Measurements from ENCODE around the gene MKS1. TPM values are rescaled to one million over a fixed set of nuclear protein-coding genes. Genes with fewer than 3 reads are reported as not detected.
A peak's percentile ranks its signal among the peaks of the same experiment; 100 is the strongest.

MKS1 gene
- total RNA-seq, 2 experiments from 2014 or later: 23.5 to 27.3 TPM

DNA sequence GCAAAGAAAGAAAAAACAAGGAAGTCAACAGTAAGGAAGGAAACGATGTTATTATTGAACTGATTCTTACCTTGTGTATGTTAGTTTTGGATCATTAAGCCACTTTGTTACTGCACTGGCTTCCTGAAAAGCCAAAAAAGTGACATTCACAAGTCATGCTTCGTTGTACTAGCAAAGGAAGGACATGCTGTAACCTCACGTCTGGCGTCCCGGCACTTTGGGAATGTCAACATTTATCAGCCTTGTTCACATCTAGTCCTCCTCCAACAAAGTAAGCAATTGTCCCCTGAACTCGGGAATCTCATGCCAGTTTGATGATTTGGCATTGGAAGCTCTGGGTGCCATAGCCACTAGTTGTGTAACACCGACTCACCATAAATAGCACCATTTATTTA lies 731 bp upstream of the MKS1 start:
- intact Hi-C loops (cut with micrococcal nuclease): loop anchor here (1.0 kb wide), 1 partner anchor 369 kb away; the partner anchor contains the start of gene MRPS23
- Mint-ChIP-seq H3K27ac (peak overlapping the region; percentile 93), H3K4me1 (ENCODE audit: low read depth) (peaks cover 27% of the 10 kb centered on the region), H3K27me3 (no peaks in the 10 kb centered on the region), H3K36me3 (peaks cover 2% of the 10 kb centered on the region), H3K4me3 (peak overlapping the region; percentile 95), H3K9me3 (no peaks in the 10 kb centered on the region)
- ChIA-PET POLR2A (interaction anchor here (1.2 to 1.6 kb wide), 4 partner anchors 30 to 412 kb away, joined by 3 to 9 read pairs (median 4); partner anchors contain the start of gene DYNLL2), CTCF (interaction anchor here (0.6 to 3.3 kb wide), 9 partner anchors 9 to 98 kb away, joined by 3 to 16 read pairs (median 4); no protein-coding TSS in a partner anchor)
- no peak for DNase-seq

GRCh38 chr17:58217766-58218165 lies 1.3 kb downstream of the MKS1 start:
- no peak for DNase-seq
- intact Hi-C loops (cut with micrococcal nuclease): no loop called here
- Mint-ChIP-seq H3K4me3 (peak overlapping the region; percentile 36), H3K4me1 (ENCODE audit: low read depth) (peaks cover 21% of the 10 kb centered on the region), H3K27me3 (no peaks in the 10 kb centered on the region), H3K9me3 (no peaks in the 10 kb centered on the region), H3K36me3 (peaks cover 3% of the 10 kb centered on the region), H3K27ac (peak overlapping the region; percentile 21)
- CTCF ChIA-PET: interaction anchor here (1.4 to 4.5 kb wide), 3 partner anchors 17 to 271 kb away, joined by 3 to 22 read pairs (median 4); partner anchors contain the start of gene HSF5
- POLR2A ChIA-PET: interaction anchor here (0.6 kb wide), 1 partner anchor 110 kb away, joined by 3 read pairs; no protein-coding TSS in a partner anchor

DNA sequence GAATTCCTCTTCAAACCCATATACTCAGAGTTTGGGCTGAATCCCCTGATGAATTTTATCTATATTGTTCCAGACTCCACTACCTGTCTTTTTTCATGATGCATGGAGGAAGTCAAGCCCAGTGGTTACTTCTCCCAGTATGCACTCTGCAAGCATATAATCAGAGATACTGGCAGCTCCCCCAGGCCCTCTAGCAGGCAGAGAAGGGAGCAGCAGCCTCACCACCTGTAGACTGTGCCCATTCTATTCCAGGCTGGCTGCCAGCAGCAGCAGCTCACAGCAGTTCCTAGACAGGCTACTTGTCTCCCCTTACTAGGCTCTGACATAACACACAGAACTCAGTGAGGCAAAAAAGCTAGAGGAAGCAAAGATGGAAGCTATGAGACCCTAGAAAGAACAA lies 3.4 kb downstream of the MKS1 start:
- H3K27me3 Mint-ChIP-seq: no peaks in the 10 kb centered on the region
- H3K4me3 Mint-ChIP-seq: no peak overlapping the region
- ChIA-PET CTCF (interaction anchor here (0.8 to 4.5 kb wide), 5 partner anchors 10 to 84 kb away, joined by 3 to 22 read pairs (median 7); no protein-coding TSS in a partner anchor), POLR2A (no interaction called here)
- peaks cover 21% of the 10 kb centered on the region for H3K4me1 Mint-ChIP-seq (ENCODE audit: low read depth)
- no peak for DNase-seq
- H3K27ac Mint-ChIP-seq: no peak overlapping the region
- H3K9me3 Mint-ChIP-seq: no peaks in the 10 kb centered on the region
- peaks cover 5% of the 10 kb centered on the region for H3K36me3 Mint-ChIP-seq
- intact Hi-C loops (cut with micrococcal nuclease): no loop called here

DNA sequence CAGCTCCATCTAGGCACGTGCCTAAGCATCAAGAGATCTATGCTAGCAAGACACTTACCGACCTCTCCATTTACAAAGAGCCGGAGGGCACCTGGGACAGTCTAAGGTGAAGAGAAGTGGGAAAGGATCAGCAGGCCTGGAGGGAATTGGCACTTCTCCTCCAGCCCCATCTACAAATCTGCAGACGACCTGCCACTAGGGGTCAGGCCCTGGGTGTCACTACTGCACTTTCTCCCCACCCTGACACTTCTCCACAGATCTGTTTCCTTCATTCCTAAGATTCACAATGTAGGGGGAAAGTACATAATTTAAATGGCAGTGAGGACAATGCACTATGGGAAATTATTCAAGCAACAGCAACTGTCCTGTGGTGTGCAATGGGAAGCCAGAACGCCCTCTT lies 8.1 kb downstream of the MKS1 start:
- no peak for DNase-seq
- no peaks in the 10 kb centered on the region for H3K4me1 Mint-ChIP-seq (ENCODE audit: low read depth)
- ChIA-PET POLR2A (no interaction called here), CTCF (interaction anchor here (0.5 to 4.3 kb wide), 3 partner anchors 10 to 46 kb away, joined by 3 to 23 read pairs (median 3); no protein-coding TSS in a partner anchor)
- no peak overlapping the region for H3K4me3 Mint-ChIP-seq
- no peaks in the 10 kb centered on the region for H3K9me3 Mint-ChIP-seq
- H3K36me3 Mint-ChIP-seq: peaks cover 15% of the 10 kb centered on the region
- intact Hi-C loops (cut with micrococcal nuclease): no loop called here
- no peaks in the 10 kb centered on the region for H3K27me3 Mint-ChIP-seq
- no peak overlapping the region for H3K27ac Mint-ChIP-seq

DNA sequence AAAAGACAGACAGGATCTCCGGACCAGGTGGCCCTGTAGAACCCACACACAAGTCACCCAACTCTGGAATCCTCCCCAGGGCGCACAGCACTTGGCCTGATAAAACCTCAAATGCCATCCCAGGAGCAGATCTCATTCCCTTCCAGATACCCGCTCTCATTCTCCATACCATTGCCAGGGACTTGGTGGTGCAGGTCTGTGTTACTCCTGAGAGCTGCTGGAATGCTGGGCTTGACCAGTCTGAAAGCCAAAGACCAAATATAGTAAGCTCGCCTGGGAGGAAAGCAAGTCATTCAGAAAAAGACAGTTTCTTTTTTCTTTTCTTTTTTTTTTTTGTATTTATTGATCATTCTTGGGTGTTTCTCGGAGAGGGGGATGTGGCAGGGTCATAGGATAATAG lies 10.7 kb downstream of the MKS1 start:
- ChIA-PET CTCF (interaction anchor here (1.9 kb wide), 1 partner anchor 11 kb away, joined by 6 read pairs; the partner anchor contains the start of gene MKS1), POLR2A (no interaction called here)
- Mint-ChIP-seq H3K27ac (no peak overlapping the region), H3K9me3 (no peaks in the 10 kb centered on the region), H3K4me1 (ENCODE audit: low read depth) (no peaks in the 10 kb centered on the region), H3K27me3 (no peaks in the 10 kb centered on the region), H3K36me3 (peaks cover 12% of the 10 kb centered on the region), H3K4me3 (no peak overlapping the region)
- no peak for DNase-seq
- intact Hi-C loops (cut with micrococcal nuclease): no loop called here

GRCh38 chr17:58207451-58207850 lies 11.6 kb downstream of the MKS1 start:
- no peak for DNase-seq
- no peak overlapping the region for H3K27ac Mint-ChIP-seq
- H3K4me1 Mint-ChIP-seq (ENCODE audit: low read depth): no peaks in the 10 kb centered on the region
- POLR2A ChIA-PET: no interaction called here
- peaks cover 12% of the 10 kb centered on the region for H3K36me3 Mint-ChIP-seq
- intact Hi-C loops (cut with micrococcal nuclease): no loop called here
- no peaks in the 10 kb centered on the region for H3K9me3 Mint-ChIP-seq
- H3K4me3 Mint-ChIP-seq: no peak overlapping the region
- CTCF ChIA-PET: no interaction called here
- no peaks in the 10 kb centered on the region for H3K27me3 Mint-ChIP-seq

DNA sequence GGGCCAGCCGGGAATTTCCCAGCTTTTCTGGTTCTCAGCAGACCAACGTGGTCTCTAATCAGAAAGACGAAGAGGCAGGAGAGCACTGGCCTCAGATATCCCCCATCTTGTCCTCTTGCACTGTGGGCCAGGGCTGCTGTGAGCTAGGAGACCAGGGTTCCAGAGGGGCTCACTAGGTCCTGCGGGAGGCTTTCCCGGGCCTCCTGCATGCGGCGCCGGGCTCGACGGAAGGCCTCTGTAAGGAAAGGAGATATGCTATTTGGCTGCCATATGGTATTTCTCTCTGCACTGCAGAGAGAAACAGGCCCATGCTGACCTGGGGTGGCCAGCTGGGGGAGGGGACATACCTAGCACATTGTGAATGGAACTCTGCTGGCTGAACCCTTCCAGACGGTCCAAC lies 13.1 kb downstream of the MKS1 start:
- no peak overlapping the region for H3K4me3 Mint-ChIP-seq
- POLR2A ChIA-PET: no interaction called here
- peaks cover 10% of the 10 kb centered on the region for H3K36me3 Mint-ChIP-seq
- CTCF ChIA-PET: no interaction called here
- no peak overlapping the region for H3K27ac Mint-ChIP-seq
- no peaks in the 10 kb centered on the region for H3K27me3 Mint-ChIP-seq
- DNase-seq: no peak
- intact Hi-C loops (cut with micrococcal nuclease): no loop called here
- no peaks in the 10 kb centered on the region for H3K9me3 Mint-ChIP-seq
- no peaks in the 10 kb centered on the region for H3K4me1 Mint-ChIP-seq (ENCODE audit: low read depth)

DNA sequence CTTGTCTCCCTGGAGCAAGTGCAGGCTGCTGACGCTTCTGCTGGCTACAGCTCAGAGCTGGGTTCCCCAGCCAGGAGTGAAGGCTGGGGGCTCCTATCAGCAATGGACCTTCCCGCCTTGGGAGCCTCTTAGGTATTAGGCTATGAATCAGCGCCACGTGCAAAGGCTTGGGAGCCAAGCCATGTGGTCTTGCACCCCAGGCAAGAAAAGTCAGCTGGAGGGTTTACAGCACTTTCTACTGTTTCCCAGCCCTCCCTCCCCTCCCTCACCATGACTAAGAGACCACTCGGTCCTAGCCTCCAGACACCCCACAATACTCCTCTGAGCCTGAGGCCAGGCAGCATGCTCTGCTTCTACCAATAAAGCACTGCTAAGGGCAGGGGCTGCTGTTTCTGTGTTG lies 14.3 kb downstream of the MKS1 start:
- no peak overlapping the region for H3K4me3 Mint-ChIP-seq
- H3K27ac Mint-ChIP-seq: no peak overlapping the region
- POLR2A ChIA-PET: no interaction called here
- H3K4me1 Mint-ChIP-seq (ENCODE audit: low read depth): peaks cover 3% of the 10 kb centered on the region
- no peaks in the 10 kb centered on the region for H3K9me3 Mint-ChIP-seq
- CTCF ChIA-PET: no interaction called here
- DNase-seq: no peak
- peaks cover 6% of the 10 kb centered on the region for H3K36me3 Mint-ChIP-seq
- intact Hi-C loops (cut with micrococcal nuclease): no loop called here
- H3K27me3 Mint-ChIP-seq: no peaks in the 10 kb centered on the region

DNA sequence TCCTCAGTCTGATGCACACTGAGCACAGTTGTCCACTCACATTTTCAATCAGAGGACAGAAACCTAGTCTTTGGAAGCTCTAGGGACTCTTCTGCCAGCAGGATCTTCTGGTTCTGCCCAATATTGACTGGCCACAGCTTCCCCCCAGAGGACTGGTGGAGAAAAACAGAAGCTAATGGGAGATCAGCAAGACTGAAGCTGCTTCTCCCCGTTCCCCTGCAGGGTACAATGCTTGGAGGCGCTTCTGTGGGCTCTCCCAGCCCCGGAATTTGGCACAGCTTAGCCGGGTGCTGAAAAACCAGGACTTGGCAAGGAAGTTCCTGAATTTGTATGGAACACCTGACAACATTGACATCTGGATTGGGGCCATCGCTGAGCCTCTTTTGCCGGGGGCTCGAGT lies 16.2 kb downstream of the MKS1 start:
- Mint-ChIP-seq H3K27me3 (peaks cover 6% of the 10 kb centered on the region), H3K36me3 (no peaks in the 10 kb centered on the region), H3K4me1 (ENCODE audit: low read depth) (peaks cover 3% of the 10 kb centered on the region), H3K27ac (no peak overlapping the region), H3K4me3 (no peak overlapping the region), H3K9me3 (no peaks in the 10 kb centered on the region)
- ChIA-PET POLR2A (no interaction called here), CTCF (no interaction called here)
- DNase-seq: no peak
- intact Hi-C loops (cut with micrococcal nuclease): no loop called here

- no peaks in the 10 kb centered on the region for H3K36me3 Mint-ChIP-seq
- no peak overlapping the region for H3K4me3 Mint-ChIP-seq
- peaks cover 3% of the 10 kb centered on the region for H3K4me1 Mint-ChIP-seq (ENCODE audit: low read depth)
- POLR2A ChIA-PET: interaction anchor here (0.5 kb wide), 1 partner anchor 205 kb away, joined by 6 read pairs; no protein-coding TSS in a partner anchor
- no peak overlapping the region for H3K27ac Mint-ChIP-seq
- CTCF ChIA-PET: interaction anchor here (0.6 to 3.9 kb wide), 35 partner anchors 8 to 308 kb away, joined by 3 to 27 read pairs (median 4); partner anchors contain the start of genes EPX, MKS1 and RNF43
- intact Hi-C loops (cut with micrococcal nuclease): no loop called here
- DNase-seq: peak; percentile 74
- peaks cover 10% of the 10 kb centered on the region for H3K27me3 Mint-ChIP-seq
- no peaks in the 10 kb centered on the region for H3K9me3 Mint-ChIP-seq
These were observed 18.9 kb downstream of the MKS1 start for GRCh38 chr17:58200024-58200633.

GRCh38 chr17:58196610-58197009 lies 22.4 kb downstream of the MKS1 start:
- H3K4me1 Mint-ChIP-seq (ENCODE audit: low read depth): peaks cover 3% of the 10 kb centered on the region
- H3K36me3 Mint-ChIP-seq: no peaks in the 10 kb centered on the region
- no peak overlapping the region for H3K4me3 Mint-ChIP-seq
- H3K9me3 Mint-ChIP-seq: no peaks in the 10 kb centered on the region
- H3K27ac Mint-ChIP-seq: no peak overlapping the region
- POLR2A ChIA-PET: no interaction called here
- H3K27me3 Mint-ChIP-seq: peaks cover 15% of the 10 kb centered on the region
- no peak for DNase-seq
- intact Hi-C loops (cut with micrococcal nuclease): no loop called here
- CTCF ChIA-PET: no interaction called here

DNA sequence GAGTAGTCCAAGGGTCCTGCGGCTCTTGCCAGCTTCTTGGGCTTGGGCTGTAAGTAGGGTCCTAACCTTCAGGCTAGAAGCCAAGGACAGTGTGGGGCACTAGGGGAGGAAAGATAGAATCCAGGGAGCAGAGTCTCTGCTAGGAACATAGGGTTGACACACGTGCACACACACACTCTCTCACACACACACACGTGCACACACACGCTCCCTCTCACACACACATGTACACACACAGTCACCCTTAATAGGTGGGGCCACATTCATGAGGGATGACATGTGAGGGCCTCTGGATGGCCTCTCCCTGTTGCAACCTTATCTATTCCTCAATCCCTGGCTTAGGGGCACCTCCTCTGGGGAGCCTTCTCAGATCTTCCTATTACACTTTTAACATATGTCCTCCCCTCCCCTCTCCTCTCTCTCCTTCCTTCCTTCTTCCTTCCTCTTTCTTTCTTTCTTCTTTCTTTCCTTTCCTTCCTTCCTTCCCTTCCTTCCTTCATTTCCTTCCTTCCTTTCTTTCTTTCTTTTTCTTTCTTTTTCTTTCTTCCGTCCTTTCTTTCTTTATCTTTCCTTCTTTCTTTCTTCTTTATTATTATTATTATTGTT lies 23.4 kb downstream of the MKS1 start:
- Mint-ChIP-seq H3K27ac (no peak overlapping the region), H3K9me3 (no peaks in the 10 kb centered on the region), H3K36me3 (no peaks in the 10 kb centered on the region), H3K4me3 (no peak overlapping the region), H3K4me1 (ENCODE audit: low read depth) (peaks cover 3% of the 10 kb centered on the region), H3K27me3 (peaks cover 15% of the 10 kb centered on the region)
- ChIA-PET POLR2A (no interaction called here), CTCF (interaction anchor here (0.5 kb wide), 1 partner anchor 226 kb away, joined by 3 read pairs; no protein-coding TSS in a partner anchor)
- DNase-seq: no peak
- intact Hi-C loops (cut with micrococcal nuclease): no loop called here

Measured in activated CD4-positive, alpha-beta memory T cell treated with anti-CD3 and anti-CD28 coated beads for 36 hours (primary cell).